Tibial nerve (tissue), 4 donors: ENCODE data around the gene ZNF438. TPM values are rescaled to one million over a fixed set of nuclear protein-coding genes. Genes with fewer than 3 reads are reported as not detected.

Source experiments
- DNase-seq, 2 donors: peaks; one replicate each; pipeline ENCODE4 v3.0.0-alpha.2; 2019; ENCODE audit warnings: low spot score in 2 of 2
- H3K27ac ChIP-seq, 4 donors: fragments of 200-600 bp; sonication (generic) in 3 of 4; one replicate each; pipeline ENCODE4 v1.5.1; 2017 to 2019; ENCODE audit warnings: mild to moderate bottlenecking in 1 of 4
- H3K27me3 ChIP-seq, 2 donors: fragments of 200-600 bp; sonication (generic) in 1 of 2; one replicate each; pipeline versions ENCODE4 v1.5.1 to v1.6.0; 2017 to 2019
- H3K36me3 ChIP-seq, 3 donors: fragments of 200-600 bp; sonication (generic); one replicate each; pipeline ENCODE4 v1.5.1; 2018 to 2019
- H3K4me1 ChIP-seq, 4 donors: fragments of 200-600 bp; sonication (generic) in 3 of 4; one replicate each; pipeline ENCODE4 v1.5.1; 2017 to 2019
- H3K4me3 ChIP-seq, 4 donors: fragments of 200-600 bp; sonication (generic) in 3 of 4; one replicate each; pipeline ENCODE4 v1.5.1; 2017 to 2019; ENCODE audit warnings: mild to moderate bottlenecking in 1 of 4, moderate library complexity in 1 of 4
- H3K9me3 ChIP-seq, 4 donors: fragments of 200-600 bp; sonication (generic) in 3 of 4; one replicate each; pipeline ENCODE4 v1.5.1; 2017 to 2019
- EP300 ChIP-seq, 2 donors: sonication (generic); formaldehyde crosslinking; IDR thresholded peaks; one replicate each; pipeline ENCODE4 v1.6.1; 2017; ENCODE audit warnings: antibody characterized with exemption in 2 of 2, mild to moderate bottlenecking in 1 of 2
- POLR2A ChIP-seq, 2 donors: fragments of 450-650 bp; IDR thresholded peaks; one replicate each; pipeline ENCODE4 v1.6.1; 2017; ENCODE audit warnings: antibody characterized with exemption in 2 of 2, mild to moderate bottlenecking in 2 of 2, moderate library complexity in 2 of 2
- WGBS, 2 donors: methylation state at CpG; one replicate each; pipeline ENCODE4 v1.1.5; 2018; 5-methylcytosine and 5-hydroxymethylcytosine counted together
- total RNA-seq, 4 donors: library from RNA; depleted of rRNA; stranded (reverse); fragments of >200 nt; gene quantifications; one replicate each; pipeline ENCODE4 v1.1.0, GENCODE V29; 2016
- TF ChIP-seq, protein P1 (sequence below), 5 experiments: fragments of 200-600 bp in 3 of 5; fragments of 450-650 bp in 2 of 5; sonication (generic) in 3 of 5; IDR thresholded peaks; one replicate each; pipeline ENCODE4 v1.5.1; 2016 to 2019; ENCODE audit warnings: antibody characterized with exemption in 5 of 5, mild to moderate bottlenecking in 3 of 5, moderate library complexity in 2 of 5

Gene ZNF438
- total RNA-seq, 4 donors from 2014 or later, result 10.8 to 26.5 (median 19.7) TPM

DNA sequence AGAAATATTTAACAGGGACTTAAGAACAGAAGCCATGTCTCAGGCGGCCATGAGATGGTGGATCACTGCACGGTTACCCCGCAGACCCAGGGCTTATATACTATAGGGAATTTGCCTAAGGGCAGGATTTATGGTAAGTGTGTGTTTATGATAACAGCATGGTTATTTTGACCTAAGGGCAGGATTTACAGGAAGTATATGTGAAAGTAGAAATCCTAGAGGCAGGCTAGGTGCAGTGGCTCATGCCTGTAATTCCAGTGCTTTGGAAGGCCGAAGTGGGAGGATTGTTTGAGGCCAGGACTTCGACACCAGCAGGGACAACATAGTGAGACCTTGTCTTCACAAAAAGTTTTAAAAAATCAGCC, 43.0 kb upstream of the ZNF438 start:
- no peaks in the 10 kb centered on the region for H3K27me3 ChIP-seq
- TF ChIP-seq, protein P1, sequence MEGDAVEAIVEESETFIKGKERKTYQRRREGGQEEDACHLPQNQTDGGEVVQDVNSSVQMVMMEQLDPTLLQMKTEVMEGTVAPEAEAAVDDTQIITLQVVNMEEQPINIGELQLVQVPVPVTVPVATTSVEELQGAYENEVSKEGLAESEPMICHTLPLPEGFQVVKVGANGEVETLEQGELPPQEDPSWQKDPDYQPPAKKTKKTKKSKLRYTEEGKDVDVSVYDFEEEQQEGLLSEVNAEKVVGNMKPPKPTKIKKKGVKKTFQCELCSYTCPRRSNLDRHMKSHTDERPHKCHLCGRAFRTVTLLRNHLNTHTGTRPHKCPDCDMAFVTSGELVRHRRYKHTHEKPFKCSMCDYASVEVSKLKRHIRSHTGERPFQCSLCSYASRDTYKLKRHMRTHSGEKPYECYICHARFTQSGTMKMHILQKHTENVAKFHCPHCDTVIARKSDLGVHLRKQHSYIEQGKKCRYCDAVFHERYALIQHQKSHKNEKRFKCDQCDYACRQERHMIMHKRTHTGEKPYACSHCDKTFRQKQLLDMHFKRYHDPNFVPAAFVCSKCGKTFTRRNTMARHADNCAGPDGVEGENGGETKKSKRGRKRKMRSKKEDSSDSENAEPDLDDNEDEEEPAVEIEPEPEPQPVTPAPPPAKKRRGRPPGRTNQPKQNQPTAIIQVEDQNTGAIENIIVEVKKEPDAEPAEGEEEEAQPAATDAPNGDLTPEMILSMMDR (IDR thresholded peaks at IDR 0.05), result no peak
- TF ChIP-seq EP300 (IDR thresholded peaks at IDR 0.05), result no peak
- TF ChIP-seq POLR2A (IDR thresholded peaks at IDR 0.05), result no peak
- no peaks in the 10 kb centered on the region for H3K36me3 ChIP-seq
- peak overlapping the region; percentile 13 to 76 (median 35) for H3K27ac ChIP-seq
- H3K4me3 ChIP-seq, result no peak overlapping the region
- peaks cover 0 to 56% (median 15%) of the 10 kb centered on the region in 4 donors for H3K4me1 ChIP-seq
- WGBS, 2 donors, result 69 to 78% methylated on average over 5 of the region's 5 CpGs
- no peak for DNase-seq
- no peaks in the 10 kb centered on the region for H3K9me3 ChIP-seq

DNA sequence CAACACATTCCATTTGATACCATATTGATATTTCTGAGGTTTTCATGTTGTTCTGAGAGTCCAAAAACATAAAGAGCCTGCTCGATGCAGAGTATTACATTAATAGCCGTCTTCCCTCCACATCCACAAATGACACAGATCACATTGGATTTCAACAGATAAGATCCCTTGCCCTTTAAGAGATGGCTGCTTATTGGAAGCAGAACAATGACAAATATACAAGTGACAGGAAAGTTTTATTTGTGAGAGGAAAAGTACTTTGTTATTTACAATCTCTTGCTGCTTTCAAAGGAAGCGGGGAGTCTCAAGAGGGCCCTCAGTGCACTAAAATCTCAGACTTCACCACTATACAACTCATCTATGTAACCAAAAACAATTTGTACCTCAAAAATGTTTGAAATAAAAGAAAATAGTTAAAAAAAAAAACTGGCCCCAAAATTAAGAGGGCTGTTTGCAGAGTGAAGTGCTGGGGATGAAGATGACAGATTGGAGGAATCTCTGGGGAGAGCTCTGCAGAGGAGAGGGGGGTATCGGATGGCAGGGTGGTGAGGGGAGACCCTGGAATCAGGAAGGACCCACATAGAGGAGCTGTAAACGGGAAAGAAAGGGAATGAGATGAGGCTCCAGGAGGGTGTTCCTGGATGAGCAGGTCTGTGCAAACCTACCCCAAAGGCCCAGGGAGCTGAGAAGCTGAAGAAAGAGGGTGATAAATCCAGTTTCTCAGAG, 42.5 kb upstream of the ZNF438 start:
- WGBS, 2 donors, result 59 to 64% methylated on average over 5 of the region's 5 CpGs
- TF ChIP-seq POLR2A (IDR thresholded peaks at IDR 0.05), result no peak
- no peak for TF ChIP-seq EP300 (IDR thresholded peaks at IDR 0.05)
- TF ChIP-seq, protein P1 (IDR thresholded peaks at IDR 0.05), result no peak

DNA sequence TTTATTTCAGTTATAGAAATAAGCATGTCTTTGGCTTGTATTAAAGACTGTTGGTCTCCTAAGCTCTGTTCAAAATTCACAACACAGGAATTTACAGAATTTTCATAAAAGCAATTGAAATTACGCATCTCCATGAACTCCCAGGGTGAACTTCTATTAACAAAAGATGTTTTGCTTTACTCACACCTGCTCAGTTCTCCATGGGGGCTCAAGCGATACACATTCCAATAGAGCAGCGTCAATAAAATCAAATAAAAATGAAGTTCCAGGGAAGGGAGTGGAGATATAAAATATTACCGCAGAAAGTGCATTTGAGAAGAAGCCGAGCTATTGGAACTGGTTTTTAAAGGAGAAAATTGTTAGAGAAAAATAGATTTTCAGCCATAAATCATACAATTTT, 41.5 kb upstream of the ZNF438 start:
- Histone ChIP-seq H3K4me3 (no peak overlapping the region), H3K27me3 (no peaks in the 10 kb centered on the region), H3K9me3 (no peaks in the 10 kb centered on the region), H3K4me1 (peaks cover 0 to 59% (median 15%) of the 10 kb centered on the region in 4 donors), H3K27ac (peak overlapping the region in 2 of 4 donors; percentile 53 to 76), H3K36me3 (no peaks in the 10 kb centered on the region)
- TF ChIP-seq POLR2A (IDR thresholded peaks at IDR 0.05) (no peak), EP300 (IDR thresholded peaks at IDR 0.05) (no peak)
- TF ChIP-seq, protein P1 (IDR thresholded peaks at IDR 0.05), result no peak
- WGBS, 2 donors, result 69 to 71% methylated on average over 5 of the region's 5 CpGs
- no peak for DNase-seq

More for the DNA sequence above, 42.5 kb upstream of the ZNF438 start:
- no peaks in the 10 kb centered on the region for H3K27me3 ChIP-seq
- H3K27ac ChIP-seq, result peak overlapping the region in 3 of 4 donors; percentile 17 to 76 (median 53)
- H3K4me3 ChIP-seq, result no peak overlapping the region
- peaks cover 0 to 59% (median 15%) of the 10 kb centered on the region in 4 donors for H3K4me1 ChIP-seq
- H3K9me3 ChIP-seq, result no peaks in the 10 kb centered on the region
- H3K36me3 ChIP-seq, result no peaks in the 10 kb centered on the region
- no peak for DNase-seq

DNA sequence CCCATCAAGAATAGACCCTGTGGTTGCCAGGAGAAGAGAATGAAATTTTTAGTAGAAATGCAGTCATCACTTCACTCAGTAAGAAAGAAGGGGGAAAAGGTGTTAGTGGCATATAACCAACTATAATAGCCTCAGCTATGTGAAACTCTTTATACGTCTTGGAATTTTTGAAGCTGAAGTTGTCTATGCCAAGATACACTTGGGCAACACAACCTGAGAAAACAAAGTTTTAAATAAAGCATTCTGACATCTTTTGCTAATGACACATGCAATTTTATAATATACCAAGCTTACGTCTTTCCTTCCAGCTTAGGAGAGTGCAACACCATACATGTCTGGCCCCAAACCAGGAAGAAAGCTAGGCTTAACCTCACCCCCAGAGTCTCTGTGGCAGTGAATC, 40.8 kb upstream of the ZNF438 start:
- Histone ChIP-seq H3K4me1 (peaks cover 0 to 59% (median 15%) of the 10 kb centered on the region in 4 donors), H3K9me3 (no peaks in the 10 kb centered on the region), H3K4me3 (no peak overlapping the region), H3K36me3 (no peaks in the 10 kb centered on the region), H3K27ac (peak overlapping the region in 3 of 4 donors; percentile 2 to 79 (median 76)), H3K27me3 (no peaks in the 10 kb centered on the region)
- no peak for DNase-seq
- WGBS, 2 donors, result 52 to 60% methylated on average over 2 of the region's 2 CpGs
- TF ChIP-seq EP300 (IDR thresholded peaks at IDR 0.05) (no peak), POLR2A (IDR thresholded peaks at IDR 0.05) (no peak)
- TF ChIP-seq, protein P1 (IDR thresholded peaks at IDR 0.05), result no peak

DNA sequence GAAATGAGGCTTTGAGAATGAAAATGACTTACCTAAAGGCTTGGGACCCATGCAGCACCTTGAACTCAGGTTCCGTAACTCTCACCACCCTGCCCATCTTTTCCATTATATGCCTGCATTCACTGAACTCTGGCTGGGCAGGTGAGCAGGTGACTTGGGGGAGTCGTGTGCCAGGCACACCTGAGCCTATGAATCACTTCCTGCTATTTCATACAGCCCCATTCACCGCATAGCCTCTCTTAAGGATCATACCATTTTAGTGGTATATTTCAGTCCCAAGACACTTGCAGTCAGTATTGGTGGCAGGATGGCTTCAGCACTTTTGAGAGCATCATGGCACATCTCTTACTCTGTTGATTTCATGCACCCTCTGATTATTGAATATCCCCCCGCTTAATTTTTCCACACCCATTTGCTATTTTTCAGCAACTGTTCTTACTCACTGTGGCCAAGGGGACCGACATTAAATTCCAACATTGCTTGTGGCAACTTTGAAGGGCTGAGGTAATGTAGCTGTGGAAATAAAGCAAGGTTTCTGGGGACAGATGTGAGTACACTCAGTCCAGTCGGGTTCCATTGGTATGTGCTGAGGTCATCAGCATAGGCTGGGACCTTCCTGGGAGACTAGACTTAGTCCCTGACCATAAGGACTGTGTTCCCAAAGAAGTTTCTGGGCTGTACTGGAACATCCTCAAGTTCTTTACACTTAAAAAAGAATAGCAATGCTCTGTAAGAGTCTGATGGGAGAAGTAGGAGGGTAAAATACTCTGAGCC, 39.8 kb upstream of the ZNF438 start:
- TF ChIP-seq EP300 (IDR thresholded peaks at IDR 0.05), result peak in 1 of 2 donors; percentile 54
- TF ChIP-seq, protein P1 (IDR thresholded peaks at IDR 0.05), result no peak
- 73 to 82% methylated on average over 6 of the region's 6 CpGs for WGBS, 2 donors
- DNase-seq, result peak in 1 of 2 donors; percentile 34
- peaks cover 0 to 59% (median 15%) of the 10 kb centered on the region in 4 donors for H3K4me1 ChIP-seq
- H3K27ac ChIP-seq, result peak overlapping the region; percentile 2 to 79 (median 46)
- H3K9me3 ChIP-seq, result no peaks in the 10 kb centered on the region
- no peaks in the 10 kb centered on the region for H3K36me3 ChIP-seq
- no peak overlapping the region for H3K4me3 ChIP-seq
- H3K27me3 ChIP-seq, result no peaks in the 10 kb centered on the region
